ENCODE measurements around the gene TARS3.

GRCh38 chr15:101604124-101604874 lies 120.0 kb downstream of the TARS3 start:
- TF ChIP-seq POLR2A (IDR thresholded peaks at IDR 0.05; ENCODE audit: low read depth) (no peak), POLR2AphosphoS5 (IDR thresholded peaks at IDR 0.05) (no peak)
